HepG2 (cell line): ENCODE results near the gene DOK4. TPM values are rescaled to one million over a fixed set of nuclear protein-coding genes. Genes with fewer than 3 reads are reported as not detected.

Experiments
- ATAC-seq: fragments of 200-7000 bp; cut with Tn5 transposase; 3 replicates; pipeline ENCODE4 v1.9.1; 2020; ENCODE audit warnings: mild to moderate bottlenecking, moderate library complexity
- BruUV-seq: library from RNA; stranded (reverse); fragments of 400-500 nt; replicated peaks from 2 replicates; lab custom pipeline; 2021; lab: Mats Ljungman, UMichigan
- CTCF ChIA-PET: fragments of 300-600 bp; formaldehyde crosslinking; extraction: SDS; loops from one replicate; lab custom pipeline; 2021; ENCODE audit warnings: low total read pairs, inconsistent platforms, low intra/inter-chr PET ratio; lab: Yijun Ruan, JAX
- POLR2A ChIA-PET: fragments of 350-600 bp; sonication (Branson Sonifier 250); formaldehyde crosslinking; loops from one replicate; lab custom pipeline; 2020; ENCODE audit warnings: antibody characterized with exemption, inconsistent platforms; lab: Yijun Ruan, JAX
- DNase-seq: peaks from one replicate; pipeline ENCODE4 v3.0.0-alpha.2; 2015; ENCODE audit warnings: low spot score
- FAIRE-seq: peaks from 3 replicates; lab custom pipeline; 2011; peaks lifted over from hg19 to GRCh38; lab: Jason Lieb, UNC
- H2AFZ ChIP-seq: one replicate; pipeline ENCODE4 v1.6.1; 2011; ENCODE audit warnings: low read length, inconsistent platforms
- H3K27ac ChIP-seq: fragments of 300-600 bp; 3 replicates; pipeline ENCODE4 v1.8.0; 2011; ENCODE audit warnings: mixed run types, mild to moderate bottlenecking, mixed read lengths, low read length, inconsistent platforms; ENCODE audit not compliant: insufficient read depth; ENCODE audit errors: extremely low read length
- H3K27me3 ChIP-seq, 2 experiments: fragments of 200-600 bp in 1 of 2; 2 replicates in 1 of 2; 3 replicates in 1 of 2; pipeline versions ENCODE4 v1.6.0 to v1.8.0; 2011; ENCODE audit warnings: low read length in 2 of 2, mild to moderate bottlenecking in 2 of 2, moderate library complexity in 2 of 2, inconsistent platforms in 1 of 2; ENCODE audit not compliant: insufficient read depth in 2 of 2, control insufficient read depth in 1 of 2
- H3K36me3 ChIP-seq, 2 experiments: fragments of 200-600 bp in 1 of 2; replicated peaks in 1 of 2; 2 replicates in 1 of 2; 3 replicates in 1 of 2; pipeline versions ENCODE4 v1.5.1 to v1.8.0; 2011; ENCODE audit warnings: low read length in 2 of 2, inconsistent platforms in 1 of 2; ENCODE audit not compliant: insufficient read depth in 2 of 2, control insufficient read depth in 1 of 2
- H3K4me1 ChIP-seq: 2 replicates; pipeline ENCODE4 v1.5.1; 2012; ENCODE audit warnings: low read length, inconsistent platforms; ENCODE audit not compliant: insufficient read depth
- H3K4me2 ChIP-seq: 2 replicates; pipeline ENCODE4 v1.6.0; 2011; ENCODE audit warnings: low read depth, low read length, inconsistent platforms
- H3K4me3 ChIP-seq, 3 experiments: fragments of 200-600 bp in 1 of 3; sonication (generic), shearing (Covaris generic) in 1 of 3; replicated peaks in 1 of 3; 2 replicates each; pipeline ENCODE4 v1.5.1; 2011 to 2016; ENCODE audit warnings: low read length in 3 of 3, inconsistent platforms in 2 of 3, low read depth in 2 of 3, mild to moderate bottlenecking in 2 of 3, control low read depth in 1 of 3, mixed read lengths in 1 of 3; ENCODE audit not compliant: insufficient read depth in 1 of 3
- H3K79me2 ChIP-seq: one replicate; pipeline ENCODE4 v1.6.1; 2011; ENCODE audit warnings: low read length, inconsistent platforms; ENCODE audit not compliant: insufficient read depth
- H3K9ac ChIP-seq: 2 replicates; pipeline ENCODE4 v1.6.0; 2011; ENCODE audit warnings: mild to moderate bottlenecking, low read depth, low read length, inconsistent platforms; ENCODE audit not compliant: insufficient read depth
- H3K9me3 ChIP-seq: 2 replicates; pipeline ENCODE4 v1.5.1; 2012; ENCODE audit warnings: mild to moderate bottlenecking, low read length
- H4K20me1 ChIP-seq: 2 replicates; pipeline ENCODE4 v1.6.0; 2011; ENCODE audit warnings: inconsistent platforms, mild to moderate bottlenecking, low read length, moderate library complexity; ENCODE audit not compliant: insufficient read depth
- AGO1 ChIP-seq: fragments of 200-400 bp; formaldehyde crosslinking; IDR thresholded peaks from 2 replicates; pipeline ENCODE4 v1.6.1; 2017; ENCODE audit warnings: mild to moderate bottlenecking, low read depth, low read length, moderate library complexity; ENCODE audit not compliant: poor library complexity, severe bottlenecking
- GATAD1 ChIP-seq: IDR thresholded peaks from 2 replicates; pipeline ENCODE4 v1.6.1; 2016; ENCODE audit warnings: missing genetic modification reagents, missing compliant biosample characterization
- MZF1 ChIP-seq: sonication (generic); formaldehyde crosslinking; IDR thresholded peaks from 2 replicates; pipeline ENCODE4 v1.8.1; 2023; ENCODE audit warnings: mild to moderate bottlenecking, missing genetic modification reagents, borderline replicate concordance
- NFRKB ChIP-seq: fragments of 450-650 bp; IDR thresholded peaks from 2 replicates; pipeline ENCODE4 v1.6.1; 2017
- ZFP62 ChIP-seq: sonication (generic); formaldehyde crosslinking; IDR thresholded peaks from 2 replicates; pipeline ENCODE4 v1.4.0; 2020; ENCODE audit warnings: missing genetic modification reagents
- ZNF883 ChIP-seq: sonication (generic); formaldehyde crosslinking; IDR thresholded peaks from 2 replicates; pipeline ENCODE4 v1.5.1; 2020; ENCODE audit warnings: mild to moderate bottlenecking, missing genetic modification reagents; ENCODE audit errors: not compliant biosample characterization
- WGBS: methylation state at CpG from one replicate; pipeline ENCODE4 v1.1.6; 2017; ENCODE audit warnings: low lambda C conversion rate; 5-methylcytosine and 5-hydroxymethylcytosine counted together
- in situ Hi-C: cut with HindIII; loops from 2 replicates; pipeline ENCODE4 v1.10.0; 2017; ENCODE audit warnings: low pct_unique_long_range_greater_than_20kb; ENCODE audit not compliant: extremely low pct_ligation_motif_present
- intact Hi-C: fragments of 100-400 bp; cut with micrococcal nuclease; formaldehyde crosslinking; loops from one replicate; pipeline ENCODE4 v1.10.0; 2022; ENCODE audit not compliant: unreplicated experiment
- polyA plus RNA-seq, 8 experiments: library from polyadenylated mRNA; depleted of rRNA in 3 of 8; stranded (reverse) in 7 of 8; unstranded in 1 of 8; fragments of >200 nt; fragmentation: Illumina TruSeq in 4 of 8; extraction: Trizol in 4 of 8; gene quantifications; 2 replicates each; pipeline versions ENCODE4 v1.2.1 to v1.2.3, GENCODE V29; 2011 to 2016; ENCODE audit warnings: low read depth in 4 of 8, missing spikeins in 1 of 8, mixed read lengths in 1 of 8; ENCODE audit not compliant: insufficient read depth in 1 of 8
- total RNA-seq, 5 experiments: library from RNA; depleted of rRNA; stranded (reverse); fragments of >200 nt; fragmentation: Illumina TruSeq; extraction: Trizol; gene quantifications; 2 replicates each; pipeline ENCODE4 v1.2.3, GENCODE V29; 2016; ENCODE audit warnings: low read depth in 1 of 5
- TF ChIP-seq, protein P1 (sequence below): sonication (generic); formaldehyde crosslinking; IDR thresholded peaks from 2 replicates; pipeline ENCODE4 v1.4.0; 2020; ENCODE audit warnings: missing genetic modification reagents
- TF ChIP-seq, protein P2 (sequence below): sonication (generic); formaldehyde crosslinking; IDR thresholded peaks from 2 replicates; pipeline ENCODE4 v1.8.0; 2022; ENCODE audit warnings: mild to moderate bottlenecking, missing genetic modification reagents; ENCODE audit not compliant: insufficient replicate concordance
- TF ChIP-seq, protein P3 (sequence below): sonication (generic); formaldehyde crosslinking; IDR thresholded peaks from 2 replicates; pipeline ENCODE4 v1.4.0; 2020; ENCODE audit warnings: missing genetic modification reagents, borderline replicate concordance
- TF ChIP-seq, protein P4 (sequence below): IDR thresholded peaks from 2 replicates; pipeline ENCODE4 v1.6.1; 2012; ENCODE audit warnings: low read length, improper control_type of control experiment

DOK4 gene
- total and polyA plus RNA-seq, 2 of the 13 experiments (the other 11 are each of a cell fraction or from before 2014, with no cell fraction given): 52.7 to 70.0 TPM

DNA sequence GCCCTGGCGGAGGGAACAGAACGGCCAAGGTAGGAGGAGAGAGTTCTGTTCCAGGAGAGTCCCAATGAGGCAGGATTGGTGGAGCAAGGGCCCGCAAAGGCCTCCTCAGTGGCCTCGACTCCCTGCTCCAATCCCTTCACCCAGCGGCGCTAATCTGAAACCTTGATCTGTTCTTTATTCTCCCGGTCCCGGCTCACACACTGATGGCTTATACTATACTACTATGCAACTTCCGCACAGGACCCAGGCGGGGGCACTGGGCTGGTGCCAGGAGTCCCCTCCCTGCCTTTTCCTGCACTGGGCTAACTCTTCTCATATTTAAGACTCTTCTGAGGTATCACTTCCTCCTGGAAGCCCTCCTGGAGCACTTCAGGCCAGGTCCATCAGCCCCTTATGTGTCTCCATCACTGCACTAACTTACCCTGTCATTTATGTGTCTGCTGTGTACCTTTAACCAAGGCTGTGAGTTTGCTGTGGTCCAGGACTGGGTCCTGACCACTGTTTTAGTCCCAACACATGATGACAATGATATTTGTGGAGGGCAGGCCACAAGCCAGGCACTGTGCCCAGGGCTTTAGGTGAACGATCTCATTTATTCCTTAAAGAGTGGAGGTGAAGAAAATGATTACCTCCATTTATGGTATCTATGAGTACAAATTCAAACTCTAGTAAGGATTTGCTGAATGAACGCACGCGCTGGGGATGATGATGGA, 43.3 kb upstream of the DOK4 start (continued):
- TF ChIP-seq, protein P1, sequence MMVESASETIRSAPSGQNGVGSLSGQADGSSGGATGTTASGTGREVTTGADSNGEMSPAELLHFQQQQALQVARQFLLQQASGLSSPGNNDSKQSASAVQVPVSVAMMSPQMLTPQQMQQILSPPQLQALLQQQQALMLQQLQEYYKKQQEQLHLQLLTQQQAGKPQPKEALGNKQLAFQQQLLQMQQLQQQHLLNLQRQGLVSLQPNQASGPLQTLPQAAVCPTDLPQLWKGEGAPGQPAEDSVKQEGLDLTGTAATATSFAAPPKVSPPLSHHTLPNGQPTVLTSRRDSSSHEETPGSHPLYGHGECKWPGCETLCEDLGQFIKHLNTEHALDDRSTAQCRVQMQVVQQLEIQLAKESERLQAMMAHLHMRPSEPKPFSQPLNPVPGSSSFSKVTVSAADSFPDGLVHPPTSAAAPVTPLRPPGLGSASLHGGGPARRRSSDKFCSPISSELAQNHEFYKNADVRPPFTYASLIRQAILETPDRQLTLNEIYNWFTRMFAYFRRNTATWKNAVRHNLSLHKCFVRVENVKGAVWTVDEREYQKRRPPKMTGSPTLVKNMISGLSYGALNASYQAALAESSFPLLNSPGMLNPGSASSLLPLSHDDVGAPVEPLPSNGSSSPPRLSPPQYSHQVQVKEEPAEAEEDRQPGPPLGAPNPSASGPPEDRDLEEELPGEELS (CRISPR knock-in tag): no peak
- TF ChIP-seq, protein P2, sequence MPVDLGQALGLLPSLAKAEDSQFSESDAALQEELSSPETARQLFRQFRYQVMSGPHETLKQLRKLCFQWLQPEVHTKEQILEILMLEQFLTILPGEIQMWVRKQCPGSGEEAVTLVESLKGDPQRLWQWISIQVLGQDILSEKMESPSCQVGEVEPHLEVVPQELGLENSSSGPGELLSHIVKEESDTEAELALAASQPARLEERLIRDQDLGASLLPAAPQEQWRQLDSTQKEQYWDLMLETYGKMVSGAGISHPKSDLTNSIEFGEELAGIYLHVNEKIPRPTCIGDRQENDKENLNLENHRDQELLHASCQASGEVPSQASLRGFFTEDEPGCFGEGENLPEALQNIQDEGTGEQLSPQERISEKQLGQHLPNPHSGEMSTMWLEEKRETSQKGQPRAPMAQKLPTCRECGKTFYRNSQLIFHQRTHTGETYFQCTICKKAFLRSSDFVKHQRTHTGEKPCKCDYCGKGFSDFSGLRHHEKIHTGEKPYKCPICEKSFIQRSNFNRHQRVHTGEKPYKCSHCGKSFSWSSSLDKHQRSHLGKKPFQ (CRISPR knock-in tag): no peak
- TF ChIP-seq ZFP62 (CRISPR knock-in tag): no peak
- TF ChIP-seq ZNF883 (CRISPR knock-in tag): no peak

DNA sequence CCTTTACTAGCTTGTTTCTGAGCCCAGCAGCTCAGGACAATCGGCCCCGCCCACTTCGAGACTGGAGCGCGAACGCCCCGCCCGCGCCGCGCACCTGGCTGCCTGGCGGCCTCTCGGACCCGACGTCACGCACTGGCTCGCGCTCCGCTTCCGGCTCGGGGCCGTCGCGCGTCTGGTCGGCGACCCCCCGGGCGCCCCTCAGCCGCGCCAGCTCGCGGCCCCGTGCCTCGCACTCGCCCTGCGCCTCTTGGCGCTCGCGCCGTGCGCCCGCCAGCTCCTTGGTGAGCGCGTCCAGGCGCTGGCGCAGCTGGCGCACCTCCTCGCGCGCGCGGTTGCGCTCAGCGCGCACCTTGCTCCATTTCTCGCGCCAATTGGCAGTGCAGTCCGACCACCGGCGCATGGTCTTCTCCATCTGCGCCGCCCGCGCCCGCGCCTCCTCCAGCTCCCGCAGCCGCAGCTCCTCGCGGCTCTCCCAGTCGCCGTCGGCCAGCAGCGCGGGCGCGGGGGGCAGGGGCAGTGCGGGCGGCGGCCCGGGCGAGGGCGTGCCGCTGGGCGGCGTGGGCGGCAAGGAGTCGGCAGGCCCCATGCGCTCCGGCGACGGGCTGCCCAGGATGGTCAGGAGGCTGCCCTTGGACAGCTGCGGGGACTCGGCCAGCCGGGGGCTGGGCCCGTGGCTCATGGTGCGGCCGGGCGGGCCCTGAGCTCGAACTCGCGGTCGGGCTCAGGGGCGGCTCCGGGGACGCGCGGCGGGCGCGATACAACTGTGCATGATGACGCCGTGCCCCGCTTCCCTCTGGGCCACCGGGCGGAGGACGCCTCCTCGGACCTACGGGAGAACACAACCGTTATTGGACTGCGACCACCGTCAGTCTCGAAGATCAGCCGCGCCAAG, 42.5 kb upstream of the DOK4 start:
- H3K79me2 ChIP-seq: no peaks in the 10 kb centered on the region
- FAIRE-seq (no peak), DNase-seq (no peak), ATAC-seq (no peak)
- in situ Hi-C loops: no loop called here
- BruUV-seq: no TSS peak
- H4K20me1 ChIP-seq: no peaks in the 10 kb centered on the region
- H3K27ac ChIP-seq: no peak overlapping the region
- no peak overlapping the region for H3K4me3 ChIP-seq
- no peak overlapping the region for H3K4me2 ChIP-seq
- H3K27me3 ChIP-seq: no peaks in the 10 kb centered on the region
- H3K9ac ChIP-seq: no peak overlapping the region
- CTCF ChIA-PET: no interaction called here
- intact Hi-C loops: no loop called here
- WGBS: 95% methylated on average over 126 of the region's 126 CpGs
- H2AFZ ChIP-seq: no peak overlapping the region
- POLR2A ChIA-PET: no interaction called here
- peaks cover 54% of the 10 kb centered on the region for H3K4me1 ChIP-seq
- no peaks in the 10 kb centered on the region for H3K9me3 ChIP-seq
- H3K36me3 ChIP-seq: no peaks in the 10 kb centered on the region
- TF ChIP-seq GATAD1: no peak
- TF ChIP-seq AGO1: no peak
- TF ChIP-seq, protein P3, sequence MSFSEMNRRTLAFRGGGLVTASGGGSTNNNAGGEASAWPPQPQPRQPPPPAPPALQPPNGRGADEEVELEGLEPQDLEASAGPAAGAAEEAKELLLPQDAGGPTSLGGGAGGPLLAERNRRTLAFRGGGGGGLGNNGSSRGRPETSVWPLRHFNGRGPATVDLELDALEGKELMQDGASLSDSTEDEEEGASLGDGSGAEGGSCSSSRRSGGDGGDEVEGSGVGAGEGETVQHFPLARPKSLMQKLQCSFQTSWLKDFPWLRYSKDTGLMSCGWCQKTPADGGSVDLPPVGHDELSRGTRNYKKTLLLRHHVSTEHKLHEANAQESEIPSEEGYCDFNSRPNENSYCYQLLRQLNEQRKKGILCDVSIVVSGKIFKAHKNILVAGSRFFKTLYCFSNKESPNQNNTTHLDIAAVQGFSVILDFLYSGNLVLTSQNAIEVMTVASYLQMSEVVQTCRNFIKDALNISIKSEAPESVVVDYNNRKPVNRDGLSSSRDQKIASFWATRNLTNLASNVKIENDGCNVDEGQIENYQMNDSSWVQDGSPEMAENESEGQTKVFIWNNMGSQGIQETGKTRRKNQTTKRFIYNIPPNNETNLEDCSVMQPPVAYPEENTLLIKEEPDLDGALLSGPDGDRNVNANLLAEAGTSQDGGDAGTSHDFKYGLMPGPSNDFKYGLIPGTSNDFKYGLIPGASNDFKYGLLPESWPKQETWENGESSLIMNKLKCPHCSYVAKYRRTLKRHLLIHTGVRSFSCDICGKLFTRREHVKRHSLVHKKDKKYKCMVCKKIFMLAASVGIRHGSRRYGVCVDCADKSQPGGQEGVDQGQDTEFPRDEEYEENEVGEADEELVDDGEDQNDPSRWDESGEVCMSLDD (CRISPR knock-in tag): no peak
- TF ChIP-seq MZF1 (CRISPR knock-in tag): no peak
- TF ChIP-seq, protein P4, sequence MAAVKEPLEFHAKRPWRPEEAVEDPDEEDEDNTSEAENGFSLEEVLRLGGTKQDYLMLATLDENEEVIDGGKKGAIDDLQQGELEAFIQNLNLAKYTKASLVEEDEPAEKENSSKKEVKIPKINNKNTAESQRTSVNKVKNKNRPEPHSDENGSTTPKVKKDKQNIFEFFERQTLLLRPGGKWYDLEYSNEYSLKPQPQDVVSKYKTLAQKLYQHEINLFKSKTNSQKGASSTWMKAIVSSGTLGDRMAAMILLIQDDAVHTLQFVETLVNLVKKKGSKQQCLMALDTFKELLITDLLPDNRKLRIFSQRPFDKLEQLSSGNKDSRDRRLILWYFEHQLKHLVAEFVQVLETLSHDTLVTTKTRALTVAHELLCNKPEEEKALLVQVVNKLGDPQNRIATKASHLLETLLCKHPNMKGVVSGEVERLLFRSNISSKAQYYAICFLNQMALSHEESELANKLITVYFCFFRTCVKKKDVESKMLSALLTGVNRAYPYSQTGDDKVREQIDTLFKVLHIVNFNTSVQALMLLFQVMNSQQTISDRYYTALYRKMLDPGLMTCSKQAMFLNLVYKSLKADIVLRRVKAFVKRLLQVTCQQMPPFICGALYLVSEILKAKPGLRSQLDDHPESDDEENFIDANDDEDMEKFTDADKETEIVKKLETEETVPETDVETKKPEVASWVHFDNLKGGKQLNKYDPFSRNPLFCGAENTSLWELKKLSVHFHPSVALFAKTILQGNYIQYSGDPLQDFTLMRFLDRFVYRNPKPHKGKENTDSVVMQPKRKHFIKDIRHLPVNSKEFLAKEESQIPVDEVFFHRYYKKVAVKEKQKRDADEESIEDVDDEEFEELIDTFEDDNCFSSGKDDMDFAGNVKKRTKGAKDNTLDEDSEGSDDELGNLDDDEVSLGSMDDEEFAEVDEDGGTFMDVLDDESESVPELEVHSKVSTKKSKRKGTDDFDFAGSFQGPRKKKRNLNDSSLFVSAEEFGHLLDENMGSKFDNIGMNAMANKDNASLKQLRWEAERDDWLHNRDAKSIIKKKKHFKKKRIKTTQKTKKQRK: no peak
- no peak for TF ChIP-seq NFRKB
